ENCODE results near the gene PRSS1. TPM values are rescaled to one million over a fixed set of nuclear protein-coding genes. Genes with fewer than 3 reads are reported as not detected.
"Not testable (repeated sequence)": the region's sequence is repeated elsewhere in the genome, so short reads cannot be mapped to it uniquely, and the experiment has no call there.

The PRSS1 gene
- not detected for polyA plus RNA-seq (2013, experiment 1 of 2)
- not detected for polyA plus RNA-seq (2013, experiment 2 of 2)

DNA sequence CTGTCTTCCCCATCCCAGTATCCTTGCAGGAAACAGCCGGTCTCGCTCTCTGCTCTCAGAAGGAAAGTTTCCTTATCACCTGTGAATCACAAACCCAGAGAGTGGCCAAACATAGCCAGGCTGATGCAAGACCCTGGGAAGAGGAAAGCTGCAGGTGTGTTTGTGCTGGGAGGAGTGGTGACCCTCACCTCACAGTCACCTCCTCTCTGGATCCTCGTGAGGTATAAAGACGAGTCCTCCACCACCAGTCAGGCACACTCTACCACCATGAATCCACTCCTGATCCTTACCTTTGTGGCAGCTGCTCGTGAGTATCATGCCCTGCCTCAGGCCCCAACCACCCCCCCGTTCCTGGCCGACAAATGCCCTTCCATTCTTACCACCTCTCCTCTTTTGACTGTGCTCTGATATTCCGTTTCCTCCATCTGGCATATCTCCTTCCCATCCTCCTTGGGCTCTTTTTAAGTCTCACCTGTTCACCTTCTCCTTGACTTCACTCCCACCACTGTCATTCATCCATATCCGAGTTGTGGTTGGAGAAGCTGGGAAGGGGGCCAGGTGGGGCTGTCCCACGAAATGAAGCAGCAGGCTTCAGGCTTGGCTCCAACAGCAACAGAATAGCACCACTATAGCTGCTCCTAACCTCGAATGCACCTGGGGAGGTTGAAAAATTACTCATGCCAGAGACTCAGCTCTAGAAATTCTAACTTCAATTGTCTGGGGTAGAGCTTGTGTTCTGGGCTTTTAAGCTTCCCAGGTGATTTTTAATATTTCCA lies at the start of gene PRSS1:
PRSS1 (plus strand) TSS at position 255 of the 776 bp plus-strand sequence; CDS start at position 268, 13 bp downstream.
- no peak within 1 kb of the TSS for H3K27ac ChIP-seq (ENCODE audit: low read depth, low read length, severe bottlenecking)

DNA sequence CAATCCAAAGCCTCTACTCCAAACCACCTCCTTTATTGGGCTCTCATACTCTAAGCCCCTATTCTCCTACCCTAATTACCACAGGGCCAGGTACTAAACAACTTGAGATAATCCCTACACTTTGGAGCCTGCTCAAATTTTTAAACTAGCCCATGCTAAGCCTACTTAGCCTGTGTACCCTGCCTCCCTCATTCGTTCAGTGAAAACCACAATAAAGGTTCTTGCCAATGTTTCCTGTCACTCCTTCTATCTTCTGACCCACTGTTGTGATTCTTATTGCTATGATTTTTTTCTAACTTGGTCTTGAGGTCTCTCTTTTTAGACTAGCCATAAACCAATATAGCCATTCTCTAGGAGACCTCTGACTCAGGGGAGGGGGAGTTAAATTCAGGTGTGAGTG lies 48.3 kb upstream of the PRSS1 start:
- H3K4me3 ChIP-seq (ENCODE audit: extremely low read depth, insufficient read depth, low read length, poor library complexity, severe bottlenecking); H3K27ac ChIP-seq (ENCODE audit: low read depth, low read length, severe bottlenecking); H3K36me3 ChIP-seq (ENCODE audit: control insufficient read depth, insufficient read depth, low read length); H3K9me3 ChIP-seq (ENCODE audit: control insufficient read depth, low read length); H3K4me1 ChIP-seq (ENCODE audit: control insufficient read depth, insufficient read depth, low read length, poor library complexity, severe bottlenecking): not testable (repeated sequence)
- WGBS, 2 experiments (ENCODE audit: insufficient coverage in 2 of 2), result 80% methylated on average over 1 of the region's 1 CpG; no CpG with 5 or more reads in 1 of the 2 experiments

More for the DNA sequence above, at the start of gene PRSS1:
- Histone ChIP-seq H3K4me1 (ENCODE audit: control insufficient read depth, insufficient read depth, low read length, poor library complexity, severe bottlenecking) (no peaks in the 10 kb centered on the region), H3K4me3 (ENCODE audit: extremely low read depth, insufficient read depth, low read length, poor library complexity, severe bottlenecking) (no peak within 1 kb of the TSS), H3K9me3 (ENCODE audit: control insufficient read depth, low read length) (no peaks in the 10 kb centered on the region), H3K36me3 (ENCODE audit: control insufficient read depth, insufficient read depth, low read length) (no peaks in the 10 kb centered on the region)
- WGBS, 2 experiments (ENCODE audit: insufficient coverage in 2 of 2), result 70 to 85% methylated on average over 5 to 8 of the region's 11 CpGs

DNA sequence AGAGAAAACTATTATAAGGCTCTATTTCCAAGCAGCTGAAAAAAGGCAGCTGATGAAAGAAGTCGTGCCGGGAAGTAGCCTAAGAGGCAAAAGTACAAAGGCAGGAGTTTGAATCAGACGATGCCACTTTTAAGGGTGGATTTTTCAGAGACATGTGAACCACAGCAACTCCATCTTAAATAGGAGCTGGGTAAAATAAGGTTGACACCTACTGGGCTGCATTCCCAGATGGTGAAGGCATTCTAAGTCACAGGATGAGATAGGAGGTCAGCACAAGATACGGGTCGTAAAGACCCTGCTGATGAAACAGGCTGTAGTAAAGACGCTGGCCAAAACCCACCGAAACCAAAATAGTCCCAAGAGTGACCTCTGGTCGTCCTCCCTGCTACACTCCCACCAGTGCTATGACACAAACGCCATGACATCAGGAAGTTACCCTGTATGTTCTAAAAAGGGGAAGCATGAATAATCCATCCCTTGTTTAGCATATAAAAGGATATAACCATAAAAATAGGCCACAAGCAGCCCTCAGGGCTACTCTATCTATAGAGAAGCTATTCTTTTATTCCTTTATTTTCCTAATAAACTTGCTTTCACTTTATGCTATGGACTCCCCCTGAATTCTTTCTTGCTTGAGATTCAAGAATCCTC lies 45.5 kb upstream of the PRSS1 start:
- Histone ChIP-seq H3K9me3 (ENCODE audit: control insufficient read depth, low read length) (no peaks in the 10 kb centered on the region), H3K4me3 (ENCODE audit: extremely low read depth, insufficient read depth, low read length, poor library complexity, severe bottlenecking) (no peak overlapping the region), H3K36me3 (ENCODE audit: control insufficient read depth, insufficient read depth, low read length) (no peaks in the 10 kb centered on the region), H3K27ac (ENCODE audit: low read depth, low read length, severe bottlenecking) (no peak overlapping the region), H3K4me1 (ENCODE audit: control insufficient read depth, insufficient read depth, low read length, poor library complexity, severe bottlenecking) (no peaks in the 10 kb centered on the region)
- 70 to 89% methylated on average over 4 of the region's 9 CpGs for WGBS, 2 experiments (ENCODE audit: insufficient coverage in 2 of 2)

GRCh38 chr7:142708726-142709125 lies 40.5 kb upstream of the PRSS1 start:
- not testable (repeated sequence) for H3K4me1 ChIP-seq (ENCODE audit: control insufficient read depth, insufficient read depth, low read length, poor library complexity, severe bottlenecking); H3K4me3 ChIP-seq (ENCODE audit: extremely low read depth, insufficient read depth, low read length, poor library complexity, severe bottlenecking); H3K27ac ChIP-seq (ENCODE audit: low read depth, low read length, severe bottlenecking); H3K9me3 ChIP-seq (ENCODE audit: control insufficient read depth, low read length); H3K36me3 ChIP-seq (ENCODE audit: control insufficient read depth, insufficient read depth, low read length)

DNA sequence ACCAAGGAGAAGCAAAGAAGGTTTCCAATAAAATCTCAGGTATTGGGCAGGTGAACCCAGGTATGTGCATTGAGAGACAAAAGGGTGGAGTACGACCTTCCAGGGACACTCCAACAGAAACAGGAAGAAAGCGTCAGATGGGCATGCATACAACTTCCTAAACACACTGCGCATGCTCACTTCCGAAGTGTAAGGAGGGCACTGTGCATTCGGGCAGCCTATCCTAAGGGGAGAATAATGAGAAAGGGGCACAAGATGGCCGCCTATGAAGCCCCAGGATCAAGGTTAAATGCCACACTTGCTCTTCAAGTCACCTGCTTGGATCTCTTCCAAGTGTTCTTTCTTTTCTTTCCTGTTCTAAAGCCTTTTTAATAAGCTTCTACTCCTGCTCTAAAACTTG lies 39.4 kb upstream of the PRSS1 start:
- Histone ChIP-seq H3K4me3 (ENCODE audit: extremely low read depth, insufficient read depth, low read length, poor library complexity, severe bottlenecking) (no peak overlapping the region), H3K27ac (ENCODE audit: low read depth, low read length, severe bottlenecking) (no peak overlapping the region), H3K9me3 (ENCODE audit: control insufficient read depth, low read length) (no peaks in the 10 kb centered on the region), H3K4me1 (ENCODE audit: control insufficient read depth, insufficient read depth, low read length, poor library complexity, severe bottlenecking) (no peaks in the 10 kb centered on the region), H3K36me3 (ENCODE audit: control insufficient read depth, insufficient read depth, low read length) (no peaks in the 10 kb centered on the region)
- 91 to 94% methylated on average over 2 to 5 of the region's 6 CpGs for WGBS, 2 experiments (ENCODE audit: insufficient coverage in 2 of 2)

DNA sequence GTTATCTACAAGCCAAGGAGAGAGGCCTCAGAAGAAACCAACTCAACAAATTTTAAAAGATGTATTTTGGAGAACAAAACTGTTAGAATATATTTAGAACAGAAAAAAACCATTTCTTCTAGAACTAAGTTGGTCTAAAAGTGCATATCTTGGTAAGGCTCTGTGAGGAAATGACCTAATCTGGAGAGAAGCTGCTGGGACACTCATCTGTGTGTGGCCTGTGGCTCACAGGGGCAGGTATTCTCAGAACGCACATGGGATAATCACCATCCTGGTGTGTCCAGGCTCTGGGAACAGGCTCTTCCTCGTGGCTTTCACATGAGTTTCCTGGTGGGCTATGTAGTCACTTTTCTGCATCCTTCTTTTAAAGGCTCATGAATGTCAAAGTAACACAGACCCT lies 38.1 kb upstream of the PRSS1 start:
- WGBS, 2 experiments (ENCODE audit: insufficient coverage in 2 of 2), result 88 to 92% methylated on average over 1 to 2 of the region's 2 CpGs
- Histone ChIP-seq H3K9me3 (ENCODE audit: control insufficient read depth, low read length) (no peaks in the 10 kb centered on the region), H3K27ac (ENCODE audit: low read depth, low read length, severe bottlenecking) (no peak overlapping the region), H3K4me3 (ENCODE audit: extremely low read depth, insufficient read depth, low read length, poor library complexity, severe bottlenecking) (no peak overlapping the region), H3K4me1 (ENCODE audit: control insufficient read depth, insufficient read depth, low read length, poor library complexity, severe bottlenecking) (no peaks in the 10 kb centered on the region), H3K36me3 (ENCODE audit: control insufficient read depth, insufficient read depth, low read length) (no peaks in the 10 kb centered on the region)

DNA sequence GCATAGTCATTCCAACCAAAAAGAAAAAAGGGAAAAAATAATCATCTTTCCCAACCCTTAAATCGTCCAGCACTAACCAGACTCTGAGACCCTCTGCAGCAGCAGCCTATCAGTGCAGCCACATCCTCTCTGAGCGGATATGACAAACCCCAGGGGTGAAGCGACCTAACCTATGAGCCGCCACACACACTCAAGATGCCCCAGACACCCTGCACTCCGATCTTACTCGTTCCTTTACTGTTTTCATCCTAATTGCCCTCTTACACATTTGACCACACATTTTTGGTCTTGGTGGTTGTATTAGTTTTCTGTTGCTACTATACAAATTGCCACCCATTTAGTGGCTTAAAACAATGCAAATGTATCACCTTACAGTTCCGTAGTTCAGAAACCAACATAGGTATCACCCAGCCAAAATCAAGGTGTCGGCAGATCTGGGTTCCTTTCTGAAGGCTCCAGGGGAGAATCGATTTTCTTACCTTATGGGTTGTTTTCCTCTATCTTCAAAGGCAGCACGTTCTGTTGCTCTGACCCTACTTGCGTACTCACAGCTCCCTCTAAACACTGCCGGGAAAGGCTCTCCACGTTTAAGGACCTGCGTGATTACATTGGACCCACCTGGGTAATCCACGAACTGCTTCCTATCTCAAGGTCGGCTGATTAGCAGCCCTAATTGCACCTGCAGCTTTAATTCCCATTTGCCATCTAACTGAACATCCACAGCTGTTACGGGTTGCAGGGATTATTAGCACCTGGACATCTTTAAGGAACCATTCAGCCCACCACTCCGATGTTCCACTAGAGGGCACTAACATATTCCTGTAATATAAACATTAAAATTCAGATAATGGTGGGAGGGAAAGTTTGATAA lies 37.3 kb upstream of the PRSS1 start:
- H3K9me3 ChIP-seq (ENCODE audit: control insufficient read depth, low read length), result no peaks in the 10 kb centered on the region
- no peaks in the 10 kb centered on the region for H3K36me3 ChIP-seq (ENCODE audit: control insufficient read depth, insufficient read depth, low read length)
- 86 to 87% methylated on average over 12 of the region's 18 CpGs for WGBS, 2 experiments (ENCODE audit: insufficient coverage in 2 of 2)
- H3K27ac ChIP-seq (ENCODE audit: low read depth, low read length, severe bottlenecking), result no peak overlapping the region
- no peaks in the 10 kb centered on the region for H3K4me1 ChIP-seq (ENCODE audit: control insufficient read depth, insufficient read depth, low read length, poor library complexity, severe bottlenecking)
- H3K4me3 ChIP-seq (ENCODE audit: extremely low read depth, insufficient read depth, low read length, poor library complexity, severe bottlenecking), result no peak overlapping the region

- no peak overlapping the region for H3K4me3 ChIP-seq (ENCODE audit: extremely low read depth, insufficient read depth, low read length, poor library complexity, severe bottlenecking)
- no peaks in the 10 kb centered on the region for H3K4me1 ChIP-seq (ENCODE audit: control insufficient read depth, insufficient read depth, low read length, poor library complexity, severe bottlenecking)
- WGBS, 2 experiments (ENCODE audit: insufficient coverage in 2 of 2), result 91 to 95% methylated on average over 3 to 4 of the region's 4 CpGs
- H3K9me3 ChIP-seq (ENCODE audit: control insufficient read depth, low read length), result no peaks in the 10 kb centered on the region
- no peak overlapping the region for H3K27ac ChIP-seq (ENCODE audit: low read depth, low read length, severe bottlenecking)
- no peaks in the 10 kb centered on the region for H3K36me3 ChIP-seq (ENCODE audit: control insufficient read depth, insufficient read depth, low read length)
Observed at GRCh38 chr7:142712617-142712957, 36.7 kb upstream of the PRSS1 start.

GRCh38 chr7:142714375-142714774 lies 34.9 kb upstream of the PRSS1 start:
- no peaks in the 10 kb centered on the region for H3K36me3 ChIP-seq (ENCODE audit: control insufficient read depth, insufficient read depth, low read length)
- no peak overlapping the region for H3K4me3 ChIP-seq (ENCODE audit: extremely low read depth, insufficient read depth, low read length, poor library complexity, severe bottlenecking)
- H3K27ac ChIP-seq (ENCODE audit: low read depth, low read length, severe bottlenecking), result no peak overlapping the region
- 71 to 79% methylated on average over 1 to 2 of the region's 2 CpGs for WGBS, 2 experiments (ENCODE audit: insufficient coverage in 2 of 2)
- no peaks in the 10 kb centered on the region for H3K4me1 ChIP-seq (ENCODE audit: control insufficient read depth, insufficient read depth, low read length, poor library complexity, severe bottlenecking)
- no peaks in the 10 kb centered on the region for H3K9me3 ChIP-seq (ENCODE audit: control insufficient read depth, low read length)

- Histone ChIP-seq H3K4me1 (ENCODE audit: control insufficient read depth, insufficient read depth, low read length, poor library complexity, severe bottlenecking) (no peaks in the 10 kb centered on the region), H3K27ac (ENCODE audit: low read depth, low read length, severe bottlenecking) (no peak overlapping the region), H3K4me3 (ENCODE audit: extremely low read depth, insufficient read depth, low read length, poor library complexity, severe bottlenecking) (no peak overlapping the region), H3K36me3 (ENCODE audit: control insufficient read depth, insufficient read depth, low read length) (no peaks in the 10 kb centered on the region), H3K9me3 (ENCODE audit: control insufficient read depth, low read length) (no peaks in the 10 kb centered on the region)
- WGBS, 2 experiments (ENCODE audit: insufficient coverage in 2 of 2), result 50 to 100% methylated on average over 1 to 2 of the region's 2 CpGs
Observed at GRCh38 chr7:142716596-142716995, 32.7 kb upstream of the PRSS1 start.
